Fibroblast of gingiva (primary cell): ENCODE data around the gene RALBP1.

ENCODE experiments used
- DNase-seq: peaks from one replicate; pipeline ENCODE4 v3.0.0-alpha.2; 2011; ENCODE audit warnings: low read depth

Gene RALBP1

DNA sequence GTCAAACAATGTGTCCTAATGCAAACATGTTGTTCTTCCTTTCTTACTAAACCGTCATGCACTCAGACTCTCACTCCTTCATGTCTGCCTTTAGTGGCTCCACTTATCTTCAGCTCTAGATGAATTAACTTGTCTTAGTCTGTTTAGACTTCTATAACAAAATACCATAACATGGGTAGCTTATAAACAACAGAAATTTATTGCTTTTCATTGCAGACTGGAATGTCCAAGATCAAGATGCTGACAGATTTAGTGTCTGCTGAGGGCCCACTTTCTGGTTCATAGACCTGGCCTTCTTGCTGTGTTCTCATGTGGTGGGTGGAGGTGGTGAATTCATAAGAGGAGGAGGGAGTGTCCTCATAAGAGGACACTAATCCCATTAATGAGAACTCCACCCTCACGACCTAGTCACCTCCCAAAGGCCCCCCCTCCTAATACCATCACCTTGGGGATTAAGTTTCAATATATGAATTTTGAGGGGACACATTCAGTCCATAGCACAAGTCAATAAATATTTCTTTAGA is 32.3 kb downstream of the RALBP1 start:
- DNase-seq, result no peak

DNA sequence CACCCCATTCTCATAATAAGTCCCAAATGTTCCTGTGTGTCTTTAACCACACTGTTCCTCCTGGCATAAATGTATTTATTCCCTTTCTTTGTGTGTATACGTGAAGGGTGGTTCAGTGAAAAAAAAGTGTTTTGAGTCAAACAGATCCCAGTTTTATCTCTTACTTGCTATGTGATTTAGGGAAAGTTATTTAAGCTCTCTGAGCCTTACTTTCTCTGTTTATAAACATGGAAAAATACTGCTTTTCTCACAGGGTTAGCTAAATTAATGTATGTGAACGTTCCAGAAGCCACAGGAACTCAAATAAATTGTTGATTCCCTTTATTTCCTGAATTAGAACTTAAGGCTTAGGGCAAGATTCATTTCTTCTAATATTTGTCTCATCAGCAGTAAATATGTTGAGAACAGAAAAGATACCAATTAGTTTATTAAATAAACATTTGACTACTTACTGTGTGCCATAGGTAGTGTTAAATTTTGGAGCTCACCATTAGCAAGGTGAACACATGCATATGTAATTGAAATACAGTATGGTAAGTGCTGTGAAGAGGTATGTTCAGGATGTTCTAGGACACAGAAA is 33.2 kb downstream of the RALBP1 start:
- DNase-seq, result no peak

DNA sequence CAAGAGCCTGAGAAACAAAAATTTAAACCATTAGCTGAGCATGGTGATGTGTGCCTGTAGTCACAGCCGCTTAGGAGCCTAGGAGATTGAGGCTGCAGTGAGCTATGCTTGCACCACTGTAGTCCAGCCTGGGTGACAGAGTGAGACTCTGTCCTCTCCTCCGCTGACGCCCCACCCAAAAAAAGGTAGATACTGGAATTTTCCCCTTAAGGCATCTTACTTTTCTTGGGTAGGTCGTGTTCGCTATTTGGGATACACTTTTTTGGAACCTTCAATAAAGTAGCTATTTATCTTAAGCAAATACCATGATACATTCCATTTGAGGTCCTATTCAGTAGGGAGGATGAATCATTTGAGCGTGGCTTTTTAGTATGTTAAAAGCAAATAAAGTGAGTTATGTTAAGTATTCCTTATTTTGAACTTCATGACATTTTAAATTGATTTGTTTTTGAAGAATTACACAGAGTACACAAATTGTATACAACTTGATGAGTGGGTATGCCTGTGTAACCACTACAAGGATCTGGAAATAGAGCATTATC is 38.7 kb downstream of the RALBP1 start:
- DNase-seq, result peak; percentile 52

- DNase-seq, result peak; percentile 42
These were observed 41.2 kb downstream of the RALBP1 start for GRCh38 chr18:9516437-9517064.

- DNase-seq, result no peak
These were observed 42.6 kb downstream of the RALBP1 start for GRCh38 chr18:9517869-9518268.

- no peak for DNase-seq
These were observed 44.1 kb downstream of the RALBP1 start for GRCh38 chr18:9519399-9519798.

DNA sequence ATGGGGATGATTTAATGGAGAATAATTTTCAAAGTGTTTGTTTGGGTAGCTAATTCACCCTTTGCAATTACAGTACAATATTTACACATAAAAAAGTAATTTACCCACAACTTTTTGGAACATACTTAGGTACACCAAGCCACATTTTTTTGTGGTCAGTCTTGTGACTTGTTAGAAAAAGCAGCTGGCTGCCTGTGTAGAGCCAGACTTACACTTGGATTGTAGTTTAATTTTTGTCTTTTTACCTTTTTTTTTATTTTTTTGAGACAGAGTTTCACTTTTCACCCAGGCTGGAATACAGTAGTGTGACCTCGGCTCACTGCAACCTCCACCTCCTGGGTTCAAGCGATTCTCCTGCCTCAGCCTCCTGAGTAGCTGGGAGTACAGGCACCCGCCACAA is 45.4 kb downstream of the RALBP1 start:
- peak; percentile 34 for DNase-seq

- DNase-seq, result no peak
These were observed 46.5 kb downstream of the RALBP1 start for GRCh38 chr18:9521770-9522169.

DNA sequence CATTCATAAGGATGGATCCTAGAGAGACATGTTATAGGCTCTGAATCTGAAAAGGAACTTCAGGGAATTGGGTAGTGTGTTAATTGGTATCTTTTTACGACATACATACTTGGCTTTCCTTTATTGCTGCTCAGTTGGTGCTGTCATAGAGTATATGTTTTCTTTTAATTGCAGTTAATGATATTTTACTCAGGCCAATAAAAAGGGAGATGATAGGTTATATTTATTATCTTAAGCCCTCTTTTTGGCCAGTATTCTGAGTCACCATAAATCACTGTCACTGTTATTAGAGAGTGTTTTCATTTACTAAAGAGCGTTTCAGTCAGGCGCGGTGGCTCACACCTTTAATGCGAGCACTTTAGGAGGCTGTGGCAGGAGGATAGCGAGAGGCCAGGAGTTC is 47.6 kb downstream of the RALBP1 start:
- DNase-seq, result no peak

DNA sequence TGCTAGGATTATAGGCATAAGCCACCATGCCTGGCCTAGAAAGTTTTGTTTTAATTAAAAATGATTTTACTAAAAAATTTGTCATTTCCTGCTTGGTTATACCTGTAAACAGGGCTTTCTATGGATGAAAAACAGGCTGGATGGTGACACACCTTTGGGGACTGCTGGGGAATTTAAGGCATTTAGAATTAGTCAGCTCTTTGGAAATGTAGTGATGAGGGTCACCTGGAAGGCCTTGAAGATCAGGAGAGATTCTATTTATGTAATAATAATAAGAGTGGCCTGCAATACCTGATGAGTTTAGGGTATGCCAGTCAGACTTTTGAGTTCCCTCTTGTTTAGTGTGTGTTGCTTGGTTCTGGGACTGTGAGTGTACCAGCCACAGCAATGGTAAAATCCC is 51.1 kb downstream of the RALBP1 start:
- DNase-seq, result no peak

- no peak for DNase-seq
These were observed 55.1 kb downstream of the RALBP1 start for GRCh38 chr18:9530226-9531009.

DNA sequence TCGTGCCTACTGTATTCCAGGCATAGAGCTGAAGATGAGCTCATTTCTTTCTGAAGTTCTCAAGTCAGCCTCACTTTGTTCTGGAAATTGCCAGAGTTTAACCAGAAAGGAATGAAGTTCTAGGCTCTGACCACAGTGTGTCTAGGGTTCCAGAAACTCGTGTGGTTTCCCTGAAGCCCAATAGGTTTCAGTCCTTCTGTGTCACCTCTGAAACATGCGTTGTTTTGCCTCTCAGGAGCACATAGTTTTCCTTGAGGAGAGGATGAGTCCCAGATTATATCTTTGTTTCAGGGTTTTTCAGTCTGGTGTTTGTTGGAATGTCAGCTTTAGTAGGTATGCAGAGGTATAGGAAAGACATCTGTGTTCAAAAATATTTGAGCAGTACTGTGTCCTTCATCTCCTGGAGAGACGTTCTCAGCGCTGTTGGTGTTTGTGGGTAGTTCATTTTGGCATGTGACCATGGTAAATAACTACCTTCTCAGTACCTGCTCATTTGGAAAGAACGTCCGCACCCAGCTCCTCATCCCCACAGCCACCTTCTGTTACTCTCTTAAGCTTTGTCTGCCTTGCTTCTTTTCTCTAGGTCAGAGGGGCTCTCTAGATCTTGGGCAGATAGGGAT is 56.6 kb downstream of the RALBP1 start:
- DNase-seq, result no peak

- no peak for DNase-seq
These were observed 59.5 kb downstream of the RALBP1 start for GRCh38 chr18:9534844-9535243.

DNA sequence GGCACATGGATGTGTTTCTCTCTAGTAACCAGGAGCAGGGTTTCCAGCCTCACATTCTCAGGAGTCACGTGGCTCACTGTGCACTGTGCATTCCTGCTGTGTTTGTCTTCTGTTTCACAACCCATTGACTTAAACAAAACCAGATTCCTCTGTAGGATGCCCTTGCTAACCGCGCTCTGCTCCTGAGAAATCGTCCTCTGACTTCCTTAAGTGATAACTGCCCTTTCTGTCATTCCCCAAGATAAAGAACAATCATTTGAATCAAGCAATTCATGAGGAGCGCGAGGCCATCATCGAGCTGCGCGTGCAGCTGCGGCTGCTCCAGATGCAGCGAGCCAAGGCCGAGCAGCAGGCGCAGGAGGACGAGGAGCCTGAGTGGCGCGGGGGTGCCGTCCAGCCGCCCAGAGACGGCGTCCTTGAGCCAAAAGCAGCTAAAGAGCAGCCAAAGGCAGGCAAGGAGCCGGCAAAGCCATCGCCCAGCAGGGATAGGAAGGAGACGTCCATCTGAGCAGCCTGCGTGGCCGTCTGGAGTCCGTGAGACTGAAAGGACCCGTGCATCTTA is 60.2 kb downstream of the RALBP1 start:
- peak; percentile 96 for DNase-seq

- DNase-seq, result no peak
These were observed 61.2 kb downstream of the RALBP1 start for GRCh38 chr18:9536354-9537152.

DNA sequence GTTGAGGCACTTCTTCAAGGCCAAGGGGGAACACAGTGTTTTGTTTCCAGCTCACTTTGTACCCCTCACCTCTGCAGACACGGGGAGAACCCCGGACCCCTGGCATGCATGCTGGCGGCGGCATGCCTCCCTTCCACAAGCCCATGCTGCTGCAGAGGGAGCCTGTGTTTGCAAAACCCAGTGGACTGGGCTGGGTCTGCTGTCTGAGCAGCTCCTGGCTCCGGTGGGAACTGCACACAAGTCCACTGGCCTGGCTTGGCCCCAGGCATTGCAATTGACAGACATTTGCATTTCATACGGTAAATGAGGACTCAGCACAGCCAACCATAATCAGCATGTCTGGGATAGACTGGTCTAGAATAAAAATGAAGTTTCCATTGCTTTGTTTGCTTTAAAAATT is 62.4 kb downstream of the RALBP1 start:
- no peak for DNase-seq

DNA sequence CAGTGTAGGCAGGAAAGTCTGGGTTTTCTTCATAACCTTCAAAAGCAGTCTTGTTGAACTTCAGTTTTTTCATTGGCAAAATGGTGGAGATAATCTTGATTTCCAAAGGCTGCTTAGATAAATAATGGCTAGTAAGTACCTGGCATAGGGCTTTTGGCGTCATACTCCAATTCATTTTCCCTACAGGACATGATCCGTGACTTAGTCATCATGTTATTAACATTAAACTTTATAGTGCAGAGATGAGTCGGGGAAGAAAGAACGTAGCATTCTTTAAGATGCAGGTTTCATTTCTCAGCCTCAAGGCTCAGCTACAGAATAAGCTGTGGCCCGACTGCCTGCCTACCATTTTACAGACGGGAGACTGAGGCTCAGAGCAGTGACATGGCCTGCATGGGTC is 64.0 kb downstream of the RALBP1 start:
- peak; percentile 55 for DNase-seq

GRCh38 chr18:9539938-9540337 is 64.6 kb downstream of the RALBP1 start:
- DNase-seq, result no peak

DNA sequence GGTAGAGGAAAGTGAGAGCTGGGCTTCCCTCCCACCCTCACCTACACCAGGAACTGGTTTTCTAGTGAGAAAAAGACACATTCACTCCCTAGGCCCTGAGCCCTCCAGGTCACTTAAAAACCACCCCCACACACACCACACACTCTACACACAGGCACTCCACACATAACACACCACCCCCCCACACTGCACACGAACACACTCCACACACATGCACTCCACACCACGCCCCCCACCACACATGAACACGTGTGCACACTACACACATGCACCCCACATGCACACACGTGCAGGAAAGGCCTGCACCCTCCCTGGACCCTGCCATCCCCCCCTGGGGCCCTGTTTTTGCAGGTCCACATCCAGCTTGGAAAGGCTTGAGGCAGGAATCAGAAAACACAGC is 67.6 kb downstream of the RALBP1 start:
- no peak for DNase-seq

DNA sequence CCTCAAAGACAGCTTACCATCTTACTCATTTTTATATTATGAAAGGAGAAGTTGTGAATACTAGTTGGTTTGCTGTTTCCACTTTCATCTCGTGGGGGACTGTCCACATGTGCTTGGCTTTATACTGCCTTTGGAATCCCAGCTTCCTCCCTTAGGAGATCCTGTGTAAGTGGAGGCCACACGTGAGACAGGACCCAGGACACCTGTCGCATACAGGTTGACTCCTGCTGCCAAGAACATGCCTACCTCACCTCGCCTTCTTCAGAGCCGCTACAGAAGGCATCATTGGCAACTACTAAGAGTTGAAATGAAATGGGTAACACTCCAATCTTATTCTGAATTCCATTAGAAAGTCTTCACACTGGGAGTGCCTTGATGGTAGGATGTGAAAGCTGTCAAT is 69.7 kb downstream of the RALBP1 start:
- DNase-seq, result no peak

DNA sequence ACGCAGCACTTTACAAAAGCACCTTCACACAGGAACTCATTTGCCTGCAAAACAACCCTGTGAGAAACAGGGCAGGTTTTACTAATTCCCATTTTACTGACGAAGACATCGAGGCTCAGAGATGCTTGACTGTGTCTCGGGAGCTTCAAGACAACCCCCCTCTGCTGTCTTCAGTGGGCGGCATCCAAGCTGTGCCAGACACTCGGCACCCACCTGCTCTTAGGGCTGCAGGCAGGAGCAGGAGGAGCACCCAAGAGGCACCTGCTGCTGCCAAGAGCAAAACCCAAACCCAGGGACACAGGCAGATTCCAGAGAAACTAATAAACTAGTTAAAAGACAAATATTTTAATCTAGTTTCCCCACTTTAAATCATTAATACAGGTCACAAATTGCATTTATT is 71.2 kb downstream of the RALBP1 start:
- DNase-seq, result no peak
